ENCODE measurements around the gene CNGA3.

DNA sequence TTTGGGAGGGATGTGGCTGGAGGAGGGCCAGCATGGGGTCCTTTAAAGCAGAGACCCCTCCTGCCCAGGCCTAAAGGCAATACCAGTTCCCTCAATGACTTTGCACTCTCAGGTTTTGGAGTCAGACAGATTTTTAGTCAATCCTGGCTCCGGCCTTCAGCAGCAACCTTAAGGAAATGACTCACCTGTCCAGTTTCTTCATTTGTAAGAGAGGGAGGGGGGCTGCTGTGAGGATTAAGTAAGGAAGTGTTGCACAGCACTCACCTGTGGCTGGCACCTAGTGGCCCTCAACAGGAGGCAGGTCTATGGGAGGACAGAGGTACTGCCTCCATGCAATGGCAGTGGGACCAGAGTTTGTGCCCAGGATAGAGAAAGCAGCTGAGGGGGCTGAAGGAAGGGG, 13.7 kb downstream of the CNGA3 start:
- TF ChIP-seq, protein P1, sequence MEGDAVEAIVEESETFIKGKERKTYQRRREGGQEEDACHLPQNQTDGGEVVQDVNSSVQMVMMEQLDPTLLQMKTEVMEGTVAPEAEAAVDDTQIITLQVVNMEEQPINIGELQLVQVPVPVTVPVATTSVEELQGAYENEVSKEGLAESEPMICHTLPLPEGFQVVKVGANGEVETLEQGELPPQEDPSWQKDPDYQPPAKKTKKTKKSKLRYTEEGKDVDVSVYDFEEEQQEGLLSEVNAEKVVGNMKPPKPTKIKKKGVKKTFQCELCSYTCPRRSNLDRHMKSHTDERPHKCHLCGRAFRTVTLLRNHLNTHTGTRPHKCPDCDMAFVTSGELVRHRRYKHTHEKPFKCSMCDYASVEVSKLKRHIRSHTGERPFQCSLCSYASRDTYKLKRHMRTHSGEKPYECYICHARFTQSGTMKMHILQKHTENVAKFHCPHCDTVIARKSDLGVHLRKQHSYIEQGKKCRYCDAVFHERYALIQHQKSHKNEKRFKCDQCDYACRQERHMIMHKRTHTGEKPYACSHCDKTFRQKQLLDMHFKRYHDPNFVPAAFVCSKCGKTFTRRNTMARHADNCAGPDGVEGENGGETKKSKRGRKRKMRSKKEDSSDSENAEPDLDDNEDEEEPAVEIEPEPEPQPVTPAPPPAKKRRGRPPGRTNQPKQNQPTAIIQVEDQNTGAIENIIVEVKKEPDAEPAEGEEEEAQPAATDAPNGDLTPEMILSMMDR (conservative IDR thresholded peaks at IDR 0.05; ENCODE audit: low read length): no peak
- TF ChIP-seq EZH2phosphoT487 (IDR thresholded peaks at IDR 0.05; ENCODE audit: borderline replicate concordance): no peak
